ENCODE data around the gene APPBP2.
A peak's percentile ranks its signal among the peaks of the same experiment; 100 is the strongest.
"Not testable (repeated sequence)": the region's sequence is repeated elsewhere in the genome, so short reads cannot be mapped to it uniquely, and the experiment has no call there.

The APPBP2 gene

DNA sequence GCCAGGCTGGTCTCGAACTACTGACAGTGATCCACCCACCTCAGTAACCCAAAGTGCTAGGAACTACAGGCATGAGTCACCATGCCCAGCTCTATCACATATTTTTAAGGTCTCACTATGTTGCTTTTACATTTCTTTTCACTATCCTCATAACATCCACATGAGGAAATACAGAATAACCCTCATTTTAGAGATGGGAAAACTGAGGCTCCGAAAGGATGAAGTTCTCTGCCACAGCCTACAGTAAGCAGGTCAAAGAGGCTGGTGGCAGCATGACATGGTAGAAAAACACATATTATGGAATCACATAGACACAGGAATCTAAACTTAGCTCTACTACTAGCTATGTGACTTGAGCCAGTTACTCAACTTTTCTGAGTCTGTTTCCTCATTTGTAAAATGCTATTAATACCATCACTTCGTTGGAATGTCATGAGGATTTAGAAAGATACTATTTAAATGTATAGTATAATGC lies 32.2 kb downstream of the APPBP2 start:
- DNase-seq (ENCODE audit: low read depth), result no peak

- DNase-seq (ENCODE audit: low read depth), result no peak
Observed at GRCh38 chr17:60491771-60492170, 34.3 kb downstream of the APPBP2 start.

GRCh38 chr17:60490594-60490993 lies 35.4 kb downstream of the APPBP2 start:
- DNase-seq (ENCODE audit: low read depth), result not testable (repeated sequence)

- no peak for DNase-seq (ENCODE audit: low read depth)
Observed at GRCh38 chr17:60481604-60482003, 44.4 kb downstream of the APPBP2 start.

DNA sequence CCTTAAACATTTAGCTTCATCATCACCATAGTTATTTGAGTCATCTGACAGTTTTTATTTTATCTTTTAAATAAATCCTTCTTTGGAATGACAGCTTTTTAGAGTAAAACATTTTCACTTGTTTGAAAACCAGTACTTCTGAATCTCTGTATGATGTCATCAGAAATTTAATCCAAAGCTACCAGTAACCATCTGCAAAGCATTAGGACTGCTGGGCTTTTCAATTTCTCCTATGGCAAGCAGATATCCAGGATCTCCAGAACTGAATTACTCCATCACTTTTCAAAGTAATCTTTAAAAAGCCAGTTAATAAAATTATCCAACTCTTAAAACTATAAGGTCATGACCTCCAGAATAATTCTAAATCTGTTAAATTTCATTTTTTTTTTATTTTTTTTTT lies 52.3 kb downstream of the APPBP2 start:
- DNase-seq (ENCODE audit: low read depth), result no peak

- DNase-seq (ENCODE audit: low read depth), result no peak
Observed at GRCh38 chr17:60472449-60472848, 53.6 kb downstream of the APPBP2 start.

- DNase-seq (ENCODE audit: low read depth), result no peak
Observed at GRCh38 chr17:60471451-60471850, 54.6 kb downstream of the APPBP2 start.

DNA sequence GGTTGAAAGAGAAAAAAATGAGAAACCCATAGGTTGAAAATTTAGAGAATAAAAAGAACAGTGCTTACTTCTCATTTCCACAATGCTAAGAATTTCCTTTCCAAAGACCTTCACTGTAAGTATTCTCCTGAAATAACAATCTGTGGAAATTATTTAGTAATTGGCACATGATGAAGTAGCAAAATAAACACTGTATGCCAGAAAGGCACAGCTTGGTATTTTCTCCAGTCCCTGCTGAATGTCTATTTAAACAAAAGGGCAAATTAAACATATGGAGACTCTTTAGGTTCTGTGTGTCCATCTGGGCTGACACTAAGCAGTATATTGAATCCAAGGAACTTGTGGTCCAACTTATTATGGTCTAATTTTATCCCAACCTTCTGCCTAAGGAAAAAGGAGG lies 57.7 kb downstream of the APPBP2 start:
- DNase-seq (ENCODE audit: low read depth), result no peak

DNA sequence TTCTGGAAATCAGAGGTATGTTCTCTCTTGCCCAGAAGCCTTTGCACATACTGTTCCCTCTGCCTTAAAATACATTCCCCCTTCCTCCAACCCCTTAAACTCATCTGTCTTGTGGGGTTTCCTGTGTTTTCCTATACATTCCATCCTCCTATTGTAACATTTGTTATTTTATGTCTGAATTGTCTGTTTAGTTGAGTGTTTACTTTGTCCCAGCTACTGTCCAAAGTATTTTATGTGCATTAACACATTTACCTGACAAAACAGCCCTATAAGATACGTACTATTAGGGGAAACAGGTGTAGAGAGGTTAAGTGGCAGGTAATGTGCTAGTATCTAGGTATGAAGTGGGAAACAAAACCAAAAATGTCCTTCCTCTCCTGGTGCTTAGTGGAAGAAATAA lies 61.7 kb downstream of the APPBP2 start:
- no peak for DNase-seq (ENCODE audit: low read depth)

DNA sequence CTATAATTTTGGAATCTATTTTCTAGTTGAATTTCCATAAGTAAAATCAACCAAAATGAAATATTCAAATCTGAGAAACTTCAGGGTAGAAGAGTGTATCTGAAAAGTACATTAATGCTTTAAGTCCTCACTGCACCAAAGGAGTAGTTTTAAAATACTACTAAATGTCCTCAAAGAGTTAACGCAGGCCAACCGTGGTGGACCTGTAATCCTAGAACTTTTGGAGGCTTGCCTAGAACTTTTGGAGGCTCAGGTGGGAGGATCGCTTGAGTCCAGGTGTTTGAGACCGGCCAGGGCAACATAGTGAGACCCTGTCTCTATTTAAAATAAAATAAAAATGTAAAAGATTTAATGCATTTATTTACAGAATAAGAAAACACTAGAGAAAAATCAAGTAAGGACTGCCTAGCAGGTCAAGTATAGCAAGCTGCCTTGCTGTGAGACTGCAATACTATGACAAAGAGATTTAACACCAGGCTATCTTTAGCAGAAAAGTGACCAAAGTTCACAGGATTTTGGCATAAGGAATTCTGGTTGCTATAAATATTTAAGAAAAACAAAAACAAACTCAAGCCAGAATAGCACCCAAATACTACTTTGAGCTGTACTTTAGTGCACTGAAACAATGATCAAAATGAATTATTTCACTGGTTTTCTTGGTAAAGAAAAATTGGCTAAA lies 62.7 kb downstream of the APPBP2 start:
- no peak for DNase-seq (ENCODE audit: low read depth)

DNA sequence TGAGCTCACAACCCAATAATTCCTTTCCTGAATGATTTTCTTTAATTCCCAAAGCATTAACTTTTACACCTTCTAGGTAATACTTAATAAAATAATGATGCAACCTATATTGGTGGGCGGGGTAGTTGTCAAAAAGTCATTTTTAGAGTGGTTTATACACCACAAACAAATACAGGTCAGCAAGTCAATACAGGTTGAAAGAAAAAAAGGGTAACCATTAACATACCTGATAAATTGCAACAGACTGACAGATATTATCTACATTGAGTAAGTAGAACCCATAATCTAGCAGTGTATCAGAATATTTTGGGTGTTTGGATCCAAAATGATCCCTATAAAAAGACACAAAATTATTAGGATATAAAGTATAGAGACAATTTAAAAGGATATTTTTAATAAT lies 64.5 kb downstream of the APPBP2 start:
- no peak for DNase-seq (ENCODE audit: low read depth)

GRCh38 chr17:60457148-60457547 lies 68.9 kb downstream of the APPBP2 start:
- no peak for DNase-seq (ENCODE audit: low read depth)

DNA sequence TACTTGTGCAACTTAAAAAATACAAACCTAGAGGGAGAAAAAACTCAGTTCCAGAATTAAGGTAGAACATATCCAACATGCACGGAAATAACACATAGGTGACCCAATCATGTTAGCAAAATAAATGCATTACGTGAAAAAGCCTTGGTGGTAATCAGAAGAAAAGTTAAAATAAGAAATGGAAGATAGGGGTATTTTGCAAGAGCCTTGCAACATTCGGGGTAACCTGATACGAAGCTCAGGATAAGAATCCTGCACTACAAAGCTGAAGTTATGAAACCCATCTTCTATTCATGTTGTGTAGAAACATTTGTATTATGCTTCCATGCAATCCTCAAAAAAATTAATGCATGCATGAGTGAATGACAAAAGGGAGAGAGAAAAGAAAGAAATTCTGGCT lies 70.7 kb downstream of the APPBP2 start:
- DNase-seq (ENCODE audit: low read depth), result no peak

- no peak for DNase-seq (ENCODE audit: low read depth)
Observed at GRCh38 chr17:60451965-60452364, 74.1 kb downstream of the APPBP2 start.

GRCh38 chr17:60451071-60451470 lies 75.0 kb downstream of the APPBP2 start:
- DNase-seq (ENCODE audit: low read depth), result no peak

- DNase-seq (ENCODE audit: low read depth), result no peak
Observed at GRCh38 chr17:60447375-60447774, 78.7 kb downstream of the APPBP2 start.

DNA sequence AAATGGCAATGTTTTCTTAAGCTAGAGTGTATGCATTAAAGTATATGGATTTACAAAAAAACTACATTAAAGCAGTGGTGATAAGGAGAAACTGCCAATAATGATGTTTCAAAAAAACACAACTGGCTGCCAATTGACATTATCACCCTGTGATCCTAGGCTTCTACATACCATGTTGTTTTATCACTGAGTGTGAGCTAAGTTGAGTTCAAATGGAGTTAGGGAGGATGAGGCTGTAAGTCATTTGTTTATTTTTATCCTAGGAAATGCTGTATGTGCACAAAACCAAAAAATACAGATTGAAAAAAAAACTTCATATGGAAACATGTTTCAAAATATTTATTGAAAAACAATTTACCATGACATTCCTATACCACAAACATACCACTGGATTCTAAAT lies 80.9 kb downstream of the APPBP2 start:
- no peak for DNase-seq (ENCODE audit: low read depth)

GRCh38 chr17:60443713-60444112 lies 82.3 kb downstream of the APPBP2 start:
- DNase-seq (ENCODE audit: low read depth), result no peak

- DNase-seq (ENCODE audit: low read depth), result no peak
Observed at GRCh38 chr17:60442271-60443173, 83.5 kb downstream of the APPBP2 start.

DNA sequence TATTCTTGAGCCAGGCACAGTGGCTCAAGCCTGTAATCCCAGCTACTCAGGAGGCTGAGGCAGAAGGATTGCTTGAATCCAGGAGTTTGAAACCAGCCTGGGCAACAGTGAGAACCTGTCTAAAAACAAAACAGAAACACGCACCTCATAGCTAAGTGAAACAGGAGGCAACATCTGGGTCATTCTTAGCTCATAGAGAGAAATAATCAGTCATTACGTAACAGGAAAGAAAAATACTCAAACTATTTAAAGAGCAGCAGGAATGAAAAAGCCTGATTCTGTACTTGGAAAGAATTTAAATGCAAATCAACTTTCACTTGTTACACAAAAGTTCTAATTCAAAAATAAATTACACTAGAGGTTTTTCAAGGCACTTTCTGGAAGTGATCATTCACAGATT lies 86.5 kb downstream of the APPBP2 start:
- no peak for DNase-seq (ENCODE audit: low read depth)

DNA sequence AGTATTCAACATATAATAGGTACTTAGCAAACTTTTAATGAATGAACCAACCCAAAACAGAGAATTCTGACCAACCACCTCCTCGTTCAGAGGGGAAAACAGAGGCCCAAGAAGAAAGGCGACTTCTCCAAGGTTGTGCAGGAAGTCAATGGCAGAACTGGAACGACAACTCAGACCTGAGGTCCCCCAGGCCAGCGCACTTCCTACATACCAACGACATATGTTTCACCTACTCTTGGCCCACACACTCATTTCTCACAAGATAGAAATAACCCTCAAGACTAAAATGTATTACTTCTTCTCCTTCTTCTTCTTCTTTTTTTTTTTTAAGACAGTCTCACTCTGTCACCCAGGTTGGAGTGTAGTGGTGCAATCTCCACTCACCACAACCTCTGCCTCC lies 89.4 kb downstream of the APPBP2 start:
- no peak for DNase-seq (ENCODE audit: low read depth)

DNA sequence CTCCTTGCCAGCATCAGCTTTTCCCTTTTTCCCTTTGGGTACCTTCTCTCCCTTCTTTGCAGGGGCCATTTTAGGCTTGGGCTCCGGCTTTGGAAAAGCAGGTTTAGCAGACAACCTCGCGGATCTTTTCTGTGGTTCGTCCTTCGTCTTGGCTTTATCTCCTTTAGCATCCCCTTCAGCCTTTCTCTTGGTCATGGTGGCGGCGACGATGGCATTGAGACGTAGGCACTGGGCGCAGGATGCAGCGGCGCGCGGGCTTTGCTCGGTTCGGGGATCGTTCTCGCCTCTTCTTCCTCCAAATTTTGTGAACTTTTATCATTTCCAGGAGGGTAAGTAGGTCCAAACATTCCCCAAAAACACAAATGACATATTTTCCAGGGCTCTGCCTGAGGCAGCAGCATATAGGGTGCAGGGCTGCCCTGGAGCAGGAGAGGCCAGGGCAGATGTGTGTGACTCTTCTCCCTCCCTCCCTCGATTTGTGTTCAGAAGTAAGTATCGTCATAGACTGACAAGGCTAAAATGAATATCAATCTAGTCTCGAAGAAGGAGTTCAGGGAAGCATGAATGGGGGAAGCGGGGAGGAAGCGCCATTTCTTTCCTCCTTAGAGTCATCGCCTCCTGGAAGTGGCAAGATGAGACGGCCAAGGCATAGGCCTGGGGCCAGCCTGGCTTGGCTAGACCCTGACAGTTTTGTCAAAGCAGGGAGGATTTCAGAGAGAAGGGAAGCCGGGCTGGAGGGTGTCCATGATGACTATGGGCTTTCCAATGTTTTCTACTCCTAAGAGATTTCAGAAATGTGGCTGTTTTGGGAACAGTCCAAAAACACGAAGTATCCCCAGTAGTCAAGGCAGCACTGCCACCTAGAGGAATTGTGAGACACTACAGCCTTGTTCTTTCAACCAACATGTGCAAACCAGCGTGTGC lies 90.5 kb downstream of the APPBP2 start:
- DNase-seq (ENCODE audit: low read depth), result peak; percentile 42
